A549 (cell line): ENCODE measurements around the gene FAM9C. TPM values are rescaled to one million over a fixed set of nuclear protein-coding genes. Genes with fewer than 3 reads are reported as not detected.

Source experiments
- ATOH8 ChIP-seq: fragments of 250-450 bp; sonication (Bioruptor Pico); IDR thresholded peaks from 2 replicates; pipeline ENCODE4 v1.5.0; 2020; ENCODE audit warnings: low read depth, mild to moderate bottlenecking, moderate library complexity
- BCL3 ChIP-seq: fragments of >200 bp; sonication (Bioruptor Twin); formaldehyde crosslinking; IDR thresholded peaks from 3 replicates; pipeline ENCODE4 v1.6.1; 2016
- BHLHE40 ChIP-seq: IDR thresholded peaks from 2 replicates; pipeline ENCODE4 v1.6.1; 2012; ENCODE audit warnings: low read depth, low read length, inconsistent platforms
- CBX8 ChIP-seq: fragments of 200-600 bp; sonication (generic); IDR thresholded peaks from 2 replicates; pipeline ENCODE4 v1.6.1; 2016
- CEBPB ChIP-seq, 2 experiments: fragments of >200 bp in 1 of 2; sonication (Bioruptor Twin) in 1 of 2; formaldehyde crosslinking in 1 of 2; IDR thresholded peaks; 2 replicates each; pipeline ENCODE4 v1.6.1; 2012 to 2016
- E2F6 ChIP-seq: IDR thresholded peaks from 2 replicates; pipeline ENCODE4 v1.6.1; 2012; ENCODE audit warnings: low read depth, borderline replicate concordance
- EHF ChIP-seq: fragments of 250-450 bp; sonication (Bioruptor Pico); IDR thresholded peaks from 2 replicates; pipeline ENCODE4 v1.5.0; 2020; ENCODE audit warnings: mild to moderate bottlenecking
- EP300 ChIP-seq, 2 experiments: fragments of >200 bp; sonication (Bioruptor Twin); formaldehyde crosslinking; IDR thresholded peaks; 2 replicates in 1 of 2; 3 replicates in 1 of 2; pipeline ENCODE4 v1.6.1; 2016 to 2017
- ESRRA ChIP-seq: fragments of 150-350 bp; IDR thresholded peaks from 2 replicates; pipeline ENCODE4 v1.6.1; 2014; ENCODE audit warnings: mild to moderate bottlenecking, low read length, borderline replicate concordance
- FOSB ChIP-seq: fragments of 250-450 bp; sonication (Bioruptor Pico); IDR thresholded peaks from 2 replicates; pipeline ENCODE4 v1.5.0; 2020; ENCODE audit warnings: mild to moderate bottlenecking, moderate library complexity
- FOSL2 ChIP-seq, 2 experiments: fragments of 450-650 bp in 1 of 2; fragments of >200 bp in 1 of 2; sonication (Bioruptor Twin) in 1 of 2; formaldehyde crosslinking; IDR thresholded peaks; 2 replicates each; pipeline versions ENCODE4 v1.5.0 to v1.6.1; 2016 to 2020; ENCODE audit warnings: mild to moderate bottlenecking in 1 of 2, moderate library complexity in 1 of 2
- FOXS1 ChIP-seq: fragments of 250-450 bp; sonication (Bioruptor Pico); IDR thresholded peaks from 2 replicates; pipeline ENCODE4 v1.5.0; 2020; ENCODE audit warnings: mild to moderate bottlenecking, moderate library complexity
- GATA3 ChIP-seq: IDR thresholded peaks from 2 replicates; pipeline ENCODE4 v1.6.1; 2012; ENCODE audit warnings: borderline replicate concordance
- HDAC2 ChIP-seq: fragments of 200-600 bp; sonication (generic); IDR thresholded peaks from 2 replicates; pipeline ENCODE4 v1.6.1; 2016
- HEYL ChIP-seq: fragments of 250-450 bp; sonication (Bioruptor Pico); IDR thresholded peaks from 2 replicates; pipeline ENCODE4 v1.8.0; 2021; ENCODE audit warnings: mild to moderate bottlenecking, moderate library complexity
- HOXA7 ChIP-seq: fragments of 250-450 bp; sonication (Bioruptor Pico); IDR thresholded peaks from 2 replicates; pipeline ENCODE4 v1.5.0; 2020; ENCODE audit warnings: mild to moderate bottlenecking, moderate library complexity
- HOXB13 ChIP-seq: fragments of 250-450 bp; sonication (Bioruptor Pico); IDR thresholded peaks from 2 replicates; pipeline ENCODE4 v1.5.0; 2020; ENCODE audit warnings: low read depth, mild to moderate bottlenecking, moderate library complexity
- HOXB5 ChIP-seq: fragments of 250-450 bp; sonication (Bioruptor Pico); IDR thresholded peaks from 2 replicates; pipeline ENCODE4 v1.5.0; 2020; ENCODE audit warnings: mild to moderate bottlenecking, moderate library complexity
- JUNB ChIP-seq: fragments of >200 bp; sonication (Bioruptor Twin); formaldehyde crosslinking; IDR thresholded peaks from 2 replicates; pipeline ENCODE4 v1.6.1; 2016
- KDM1A ChIP-seq: fragments of 200-600 bp; sonication (generic); IDR thresholded peaks from 2 replicates; pipeline ENCODE4 v1.6.1; 2016; ENCODE audit warnings: low read depth, mild to moderate bottlenecking
- MAFK ChIP-seq: fragments of 450-650 bp; IDR thresholded peaks from 2 replicates; pipeline ENCODE4 v1.6.1; 2014; ENCODE audit not compliant: partially characterized antibody
- MAZ ChIP-seq: fragments of 150-350 bp; IDR thresholded peaks from 2 replicates; pipeline ENCODE4 v1.6.1; 2014; ENCODE audit warnings: antibody characterized with exemption, low read depth, low read length, borderline replicate concordance
- NPAS2 ChIP-seq: fragments of 250-450 bp; sonication (Bioruptor Pico); IDR thresholded peaks from 2 replicates; pipeline ENCODE4 v1.8.0; 2022; ENCODE audit warnings: mild to moderate bottlenecking, moderate library complexity, borderline replicate concordance
- NR3C1 ChIP-seq: fragments of >200 bp; sonication (Bioruptor Twin); formaldehyde crosslinking; IDR thresholded peaks from 3 replicates; pipeline ENCODE4 v1.6.1; 2017
- PHF8 ChIP-seq: fragments of 200-600 bp; sonication (generic); IDR thresholded peaks from 2 replicates; pipeline ENCODE4 v1.6.1; 2016; ENCODE audit warnings: low read depth, mild to moderate bottlenecking, antibody characterized with exemption, moderate library complexity, borderline replicate concordance
- POLR2A ChIP-seq: IDR thresholded peaks from 2 replicates; pipeline ENCODE4 v1.6.1; 2012; ENCODE audit warnings: mild to moderate bottlenecking, low read length
- POLR2AphosphoS2 ChIP-seq: conservative IDR thresholded peaks from 2 replicates; pipeline ENCODE4 v1.6.1; 2012; ENCODE audit warnings: low read length, improper control_type of control experiment, inconsistent platforms
- RAD21 ChIP-seq, 2 experiments: fragments of >200 bp in 1 of 2; sonication (Bioruptor Twin) in 1 of 2; formaldehyde crosslinking in 1 of 2; IDR thresholded peaks in 1 of 2; conservative IDR thresholded peaks in 1 of 2; 2 replicates in 1 of 2; 3 replicates in 1 of 2; pipeline ENCODE4 v1.6.1; 2012 to 2018; ENCODE audit warnings: inconsistent platforms in 1 of 2
- RARB ChIP-seq: fragments of 250-450 bp; sonication (Bioruptor Pico); IDR thresholded peaks from 2 replicates; pipeline ENCODE4 v1.8.0; 2021; ENCODE audit warnings: mild to moderate bottlenecking, moderate library complexity
- RCOR1 ChIP-seq: fragments of 150-350 bp; IDR thresholded peaks from 2 replicates; pipeline ENCODE4 v1.6.1; 2014; ENCODE audit warnings: antibody characterized with exemption, low read length, low read depth
- RFX5 ChIP-seq: fragments of 450-650 bp; IDR thresholded peaks from 2 replicates; pipeline ENCODE4 v1.7.1; 2014; ENCODE audit warnings: antibody characterized with exemption, mild to moderate bottlenecking, moderate library complexity
- RNF2 ChIP-seq: fragments of 200-600 bp; sonication (generic); IDR thresholded peaks from 2 replicates; pipeline ENCODE4 v1.6.1; 2016; ENCODE audit warnings: low read depth, mild to moderate bottlenecking, antibody characterized with exemption, moderate library complexity, borderline replicate concordance
- SMC3 ChIP-seq: fragments of >200 bp; sonication (Bioruptor Twin); formaldehyde crosslinking; IDR thresholded peaks from 3 replicates; pipeline ENCODE4 v1.6.1; 2018; ENCODE audit warnings: inconsistent platforms
- SREBF2 ChIP-seq: fragments of 450-650 bp; IDR thresholded peaks from 2 replicates; pipeline ENCODE4 v1.6.1; 2014; ENCODE audit warnings: mild to moderate bottlenecking, moderate library complexity
- TFCP2L1 ChIP-seq: fragments of 250-450 bp; sonication (Bioruptor Pico); IDR thresholded peaks from 2 replicates; pipeline ENCODE4 v1.5.0; 2021; ENCODE audit warnings: mild to moderate bottlenecking
- TP53 ChIP-seq: fragments of 250-450 bp; sonication (Bioruptor Pico); IDR thresholded peaks from 2 replicates; pipeline ENCODE4 v1.5.0; 2021; ENCODE audit warnings: mild to moderate bottlenecking, moderate library complexity
- USF2 ChIP-seq: fragments of 450-650 bp; IDR thresholded peaks from 2 replicates; pipeline ENCODE4 v1.6.1; 2014; ENCODE audit warnings: antibody characterized with exemption
- ZNF302 ChIP-seq: fragments of 250-450 bp; sonication (Bioruptor Pico); IDR thresholded peaks from 2 replicates; pipeline ENCODE4 v1.9.0; 2021; ENCODE audit warnings: inconsistent platforms, mild to moderate bottlenecking, moderate library complexity
- ZSCAN20 ChIP-seq: fragments of 250-450 bp; sonication (Bioruptor Pico); IDR thresholded peaks from 2 replicates; pipeline ENCODE4 v1.8.0; 2022; ENCODE audit warnings: mild to moderate bottlenecking, moderate library complexity
- polyA plus RNA-seq, 4 experiments: library from polyadenylated mRNA; depleted of rRNA in 3 of 4; stranded (reverse); fragments of >200 nt; fragmentation: RNase III in 1 of 4; extraction: RNeasy Plus Mini Kit Qiagen cat#74134 plus additional on column Dnase treatment in 1 of 4; gene quantifications; 2 replicates in 3 of 4; 3 replicates in 1 of 4; pipeline ENCODE4 v1.2.3, GENCODE V29; 2011 to 2017
- TF ChIP-seq, protein P1 (sequence below): IDR thresholded peaks from 2 replicates; pipeline ENCODE4 v1.6.1; 2012
- TF ChIP-seq, protein P2 (sequence below): fragments of 250-450 bp; sonication (Bioruptor Pico); IDR thresholded peaks from 2 replicates; pipeline ENCODE4 v1.5.0; 2021; ENCODE audit warnings: mild to moderate bottlenecking, moderate library complexity, borderline replicate concordance

FAM9C gene
- polyA plus RNA-seq, 2 of the 4 experiments (the other 2 are of a cell fraction), result 0.03 TPM; not detected in 1

GRCh38 chrX:13064599-13065143, 20.3 kb upstream of the FAM9C start (continued):
- TF ChIP-seq NPAS2 (CRISPR knock-in tag) (no peak), HDAC2 (no peak), TP53 (CRISPR knock-in tag) (no peak), BCL3 (no peak), HOXA7 (no peak), RFX5 (no peak), NR3C1 (no peak), KDM1A (no peak), JUNB (peak; percentile 75), FOSB (CRISPR knock-in tag) (no peak), E2F6 (no peak), RARB (CRISPR knock-in tag) (no peak), EP300 (IDR thresholded peaks at IDR 0.05) (peak; percentile 60 to 83; a peak in 3 of 5 replicates), MAFK (no peak), HOXB5 (no peak), GATA3 (peak; percentile 80), ESRRA (no peak), HEYL (CRISPR knock-in tag) (no peak), RNF2 (no peak), RAD21 (conservative IDR thresholded peaks at IDR 0.05 in 1 of 2, IDR thresholded peaks at IDR 0.05 in 1 of 2) (peak; percentile 4 to 44; a peak in 4 of 5 replicates), FOSL2 (IDR thresholded peaks at IDR 0.05) (peak; percentile 51; the same call in 1 of the 2 replicates), FOSL2 (CRISPR knock-in tag; IDR thresholded peaks at IDR 0.05) (peak; percentile 79), SMC3 (peak; percentile 27; the same call in 1 of the 3 replicates), BHLHE40 (no peak), ZNF302 (CRISPR knock-in tag) (no peak), CBX8 (no peak), MAZ (no peak), HOXB13 (CRISPR knock-in tag) (no peak), POLR2AphosphoS2 (no peak), PHF8 (no peak), EHF (CRISPR knock-in tag) (no peak), ZSCAN20 (CRISPR knock-in tag) (no peak), USF2 (no peak), CEBPB (IDR thresholded peaks at IDR 0.05) (peak; percentile 75 to 89), SREBF2 (no peak), POLR2A (no peak), FOXS1 (CRISPR knock-in tag) (no peak), RCOR1 (no peak), TFCP2L1 (CRISPR knock-in tag) (no peak), ATOH8 (CRISPR knock-in tag) (no peak)
- TF ChIP-seq, protein P1, sequence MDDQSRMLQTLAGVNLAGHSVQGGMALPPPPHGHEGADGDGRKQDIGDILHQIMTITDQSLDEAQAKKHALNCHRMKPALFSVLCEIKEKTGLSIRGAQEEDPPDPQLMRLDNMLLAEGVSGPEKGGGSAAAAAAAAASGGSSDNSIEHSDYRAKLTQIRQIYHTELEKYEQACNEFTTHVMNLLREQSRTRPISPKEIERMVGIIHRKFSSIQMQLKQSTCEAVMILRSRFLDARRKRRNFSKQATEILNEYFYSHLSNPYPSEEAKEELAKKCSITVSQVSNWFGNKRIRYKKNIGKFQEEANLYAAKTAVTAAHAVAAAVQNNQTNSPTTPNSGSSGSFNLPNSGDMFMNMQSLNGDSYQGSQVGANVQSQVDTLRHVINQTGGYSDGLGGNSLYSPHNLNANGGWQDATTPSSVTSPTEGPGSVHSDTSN, result no peak
- TF ChIP-seq, protein P2, sequence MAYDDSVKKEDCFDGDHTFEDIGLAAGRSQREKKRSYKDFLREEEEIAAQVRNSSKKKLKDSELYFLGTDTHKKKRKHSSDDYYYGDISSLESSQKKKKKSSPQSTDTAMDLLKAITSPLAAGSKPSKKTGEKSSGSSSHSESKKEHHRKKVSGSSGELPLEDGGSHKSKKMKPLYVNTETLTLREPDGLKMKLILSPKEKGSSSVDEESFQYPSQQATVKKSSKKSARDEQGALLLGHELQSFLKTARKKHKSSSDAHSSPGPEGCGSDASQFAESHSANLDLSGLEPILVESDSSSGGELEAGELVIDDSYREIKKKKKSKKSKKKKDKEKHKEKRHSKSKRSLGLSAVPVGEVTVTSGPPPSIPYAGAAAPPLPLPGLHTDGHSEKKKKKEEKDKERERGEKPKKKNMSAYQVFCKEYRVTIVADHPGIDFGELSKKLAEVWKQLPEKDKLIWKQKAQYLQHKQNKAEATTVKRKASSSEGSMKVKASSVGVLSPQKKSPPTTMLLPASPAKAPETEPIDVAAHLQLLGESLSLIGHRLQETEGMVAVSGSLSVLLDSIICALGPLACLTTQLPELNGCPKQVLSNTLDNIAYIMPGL (CRISPR knock-in tag), result no peak
